NCI-H146 treated with DMSO at 0.1 percent for 48 hours (cell line): ENCODE data around the gene CCNF.

Experiments
- DNase-seq: peaks from one replicate; lab custom pipeline; 2025; ENCODE audit not compliant: unreplicated experiment; lab: John Stamatoyannopoulos, UW

CCNF gene

GRCh38 chr16:2455081-2455845 is 26.0 kb downstream of the CCNF start:
- no peak for DNase-seq

- DNase-seq, result no peak
These were observed 27.4 kb downstream of the CCNF start for GRCh38 chr16:2456551-2457153.

- DNase-seq, result no peak
These were observed 28.0 kb downstream of the CCNF start for GRCh38 chr16:2457267-2457666.

- DNase-seq, result no peak
These were observed 28.7 kb downstream of the CCNF start for GRCh38 chr16:2457946-2458345.

GRCh38 chr16:2458887-2459646 is 29.8 kb downstream of the CCNF start:
- DNase-seq, result no peak

GRCh38 chr16:2459647-2460390 is 30.6 kb downstream of the CCNF start, which contains the start of gene TEDC2:
TEDC2 (plus strand) TSS chr16:2460109; CDS start chr16:2460145, 36 bp downstream.
- DNase-seq, result peak; percentile 97

GRCh38 chr16:2460391-2460713 is 31.1 kb downstream of the CCNF start:
- DNase-seq, result no peak

- no peak for DNase-seq
These were observed 31.7 kb downstream of the CCNF start for GRCh38 chr16:2460916-2461315.

GRCh38 chr16:2462031-2462866 is 33.0 kb downstream of the CCNF start:
- no peak for DNase-seq

GRCh38 chr16:2464333-2464732 is 35.1 kb downstream of the CCNF start:
- no peak for DNase-seq

- DNase-seq, result no peak
These were observed 36.6 kb downstream of the CCNF start for GRCh38 chr16:2465653-2466415.

- DNase-seq, result no peak
These were observed 37.6 kb downstream of the CCNF start for GRCh38 chr16:2466667-2467527.

GRCh38 chr16:2467528-2468232 is 38.4 kb downstream of the CCNF start:
- peak; percentile 78 for DNase-seq

GRCh38 chr16:2468233-2468724 is 39.0 kb downstream of the CCNF start:
- peak; percentile 90 for DNase-seq

GRCh38 chr16:2468725-2469398 is 39.6 kb downstream of the CCNF start:
- DNase-seq, result peak; percentile 90

- DNase-seq, result no peak
These were observed 40.4 kb downstream of the CCNF start for GRCh38 chr16:2469399-2470233.

GRCh38 chr16:2470234-2470601 is 41.0 kb downstream of the CCNF start:
- DNase-seq, result no peak
